ENCODE data around the gene KRT7. TPM values are rescaled to one million over a fixed set of nuclear protein-coding genes. Genes with fewer than 3 reads are reported as not detected.

KRT7 gene
- total RNA-seq, 2 experiments from 2014 or later, result not detected

DNA sequence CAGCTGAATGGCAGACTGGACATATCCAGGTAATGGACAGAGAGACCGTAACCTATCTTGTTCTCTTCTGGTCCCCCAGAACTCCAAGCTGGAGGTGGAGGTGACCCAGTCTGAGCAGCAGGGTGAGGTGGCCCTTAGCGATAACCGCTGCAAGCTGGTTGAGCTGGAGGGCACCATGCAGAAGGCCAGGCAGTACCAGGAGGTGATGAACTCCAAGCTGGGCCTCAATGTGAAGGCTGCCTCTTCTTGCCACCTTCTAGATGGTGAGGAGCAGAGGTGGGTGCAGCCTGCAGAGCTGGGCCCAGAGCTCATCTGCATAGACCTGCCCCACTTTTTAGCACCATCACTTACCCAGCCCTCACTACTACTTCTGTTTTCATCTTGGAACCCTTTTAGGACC is 34.2 kb downstream of the KRT7 start:
- BruUV-seq (replicated peaks), result no TSS peak
- TF ChIP-seq, protein P1, sequence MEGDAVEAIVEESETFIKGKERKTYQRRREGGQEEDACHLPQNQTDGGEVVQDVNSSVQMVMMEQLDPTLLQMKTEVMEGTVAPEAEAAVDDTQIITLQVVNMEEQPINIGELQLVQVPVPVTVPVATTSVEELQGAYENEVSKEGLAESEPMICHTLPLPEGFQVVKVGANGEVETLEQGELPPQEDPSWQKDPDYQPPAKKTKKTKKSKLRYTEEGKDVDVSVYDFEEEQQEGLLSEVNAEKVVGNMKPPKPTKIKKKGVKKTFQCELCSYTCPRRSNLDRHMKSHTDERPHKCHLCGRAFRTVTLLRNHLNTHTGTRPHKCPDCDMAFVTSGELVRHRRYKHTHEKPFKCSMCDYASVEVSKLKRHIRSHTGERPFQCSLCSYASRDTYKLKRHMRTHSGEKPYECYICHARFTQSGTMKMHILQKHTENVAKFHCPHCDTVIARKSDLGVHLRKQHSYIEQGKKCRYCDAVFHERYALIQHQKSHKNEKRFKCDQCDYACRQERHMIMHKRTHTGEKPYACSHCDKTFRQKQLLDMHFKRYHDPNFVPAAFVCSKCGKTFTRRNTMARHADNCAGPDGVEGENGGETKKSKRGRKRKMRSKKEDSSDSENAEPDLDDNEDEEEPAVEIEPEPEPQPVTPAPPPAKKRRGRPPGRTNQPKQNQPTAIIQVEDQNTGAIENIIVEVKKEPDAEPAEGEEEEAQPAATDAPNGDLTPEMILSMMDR (conservative IDR thresholded peaks at IDR 0.05; ENCODE audit: low read length), result no peak
- no peak for TF ChIP-seq EZH2phosphoT487 (IDR thresholded peaks at IDR 0.05; ENCODE audit: borderline replicate concordance, low read depth, low read length)
- no peak for DNase-seq (ENCODE audit: low spot score)
- Histone ChIP-seq H3K4me1 (ENCODE audit: insufficient read depth, low read length, poor library complexity, severe bottlenecking) (no peaks in the 10 kb centered on the region), H3K79me2 (ENCODE audit: insufficient read depth, low read depth, low read length) (no peaks in the 10 kb centered on the region), H3K9me3 (ENCODE audit: low read length) (no peaks in the 10 kb centered on the region), H3K4me3 (ENCODE audit: low read depth, low read length, poor library complexity, severe bottlenecking) (no peak overlapping the region), H4K20me1 (ENCODE audit: insufficient read depth, low read length) (no peaks in the 10 kb centered on the region), H2AFZ (ENCODE audit: low read length) (no peak overlapping the region), H3K36me3 (ENCODE audit: insufficient read depth, low read length) (no peaks in the 10 kb centered on the region), H3K27ac (ENCODE audit: low read depth, low read length, poor library complexity, severe bottlenecking) (no peak overlapping the region), H3K9me2 (ENCODE audit: insufficient read depth, low read length) (no peaks in the 10 kb centered on the region), H3K4me2 (ENCODE audit: low read length) (no peak overlapping the region)
- intact Hi-C loops (cut with micrococcal nuclease; ENCODE audit: unreplicated experiment), result no loop called here
- ChIA-PET CTCF (ENCODE audit: unreplicated experiment) (no interaction called here), POLR2A (no interaction called here)

DNA sequence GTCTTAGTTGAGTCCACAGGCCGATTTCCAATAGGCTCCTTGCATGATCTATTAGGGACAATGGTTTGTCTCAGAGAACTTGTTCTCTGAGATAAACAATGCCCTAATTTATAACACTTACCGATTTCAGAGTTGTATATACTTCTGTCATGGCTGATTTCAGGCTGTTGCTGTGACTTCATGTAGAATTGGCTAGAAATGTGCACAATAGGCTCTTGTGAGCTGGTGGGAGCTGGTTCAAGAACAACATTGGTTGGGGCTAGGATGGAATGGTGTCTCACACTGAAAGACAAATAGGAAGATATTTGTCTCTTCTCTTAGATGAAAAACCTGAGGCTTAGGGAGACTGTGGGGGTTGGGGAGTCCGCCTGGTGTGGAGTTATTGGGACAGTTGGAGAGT is 34.7 kb downstream of the KRT7 start:
- Histone ChIP-seq H3K9me2 (ENCODE audit: insufficient read depth, low read length) (no peaks in the 10 kb centered on the region), H4K20me1 (ENCODE audit: insufficient read depth, low read length) (no peaks in the 10 kb centered on the region), H3K4me1 (ENCODE audit: insufficient read depth, low read length, poor library complexity, severe bottlenecking) (no peaks in the 10 kb centered on the region), H3K9me3 (ENCODE audit: low read length) (no peaks in the 10 kb centered on the region), H2AFZ (ENCODE audit: low read length) (no peak overlapping the region), H3K27ac (ENCODE audit: low read depth, low read length, poor library complexity, severe bottlenecking) (no peak overlapping the region), H3K36me3 (ENCODE audit: insufficient read depth, low read length) (no peaks in the 10 kb centered on the region), H3K4me2 (ENCODE audit: low read length) (no peak overlapping the region), H3K4me3 (ENCODE audit: low read depth, low read length, poor library complexity, severe bottlenecking) (no peak overlapping the region), H3K79me2 (ENCODE audit: insufficient read depth, low read depth, low read length) (no peaks in the 10 kb centered on the region)
- no TSS peak for BruUV-seq (replicated peaks)
- CTCF ChIA-PET (ENCODE audit: unreplicated experiment), result no interaction called here
- no peak for DNase-seq (ENCODE audit: low spot score)
- TF ChIP-seq EZH2phosphoT487 (IDR thresholded peaks at IDR 0.05; ENCODE audit: borderline replicate concordance, low read depth, low read length), result no peak
- TF ChIP-seq, protein P1 (conservative IDR thresholded peaks at IDR 0.05; ENCODE audit: low read length), result no peak
- intact Hi-C loops (cut with micrococcal nuclease; ENCODE audit: unreplicated experiment), result no loop called here
- POLR2A ChIA-PET, result no interaction called here

DNA sequence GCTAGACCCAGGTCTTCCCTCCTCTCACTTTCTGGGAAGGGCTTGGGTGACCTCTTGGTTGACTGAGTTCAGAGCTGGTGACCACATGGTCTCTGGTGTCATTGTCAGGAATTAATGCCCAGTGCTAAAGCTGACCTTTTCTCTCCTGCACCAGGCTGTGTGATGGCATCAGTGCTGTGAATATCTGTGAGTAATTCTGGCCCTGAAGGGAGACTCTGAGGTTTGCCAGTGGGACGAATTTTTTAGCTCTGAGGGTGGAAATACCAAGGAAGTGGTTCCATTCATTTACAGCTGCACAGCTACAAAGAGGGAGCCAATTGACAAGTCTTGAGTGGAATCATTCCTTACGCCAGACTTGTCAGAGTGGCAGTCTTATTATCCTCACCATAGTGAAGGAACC is 35.2 kb downstream of the KRT7 start:
- Histone ChIP-seq H3K9me3 (ENCODE audit: low read length) (no peaks in the 10 kb centered on the region), H3K9me2 (ENCODE audit: insufficient read depth, low read length) (no peaks in the 10 kb centered on the region), H3K4me3 (ENCODE audit: low read depth, low read length, poor library complexity, severe bottlenecking) (no peak overlapping the region), H3K4me2 (ENCODE audit: low read length) (no peak overlapping the region), H4K20me1 (ENCODE audit: insufficient read depth, low read length) (no peaks in the 10 kb centered on the region), H3K27ac (ENCODE audit: low read depth, low read length, poor library complexity, severe bottlenecking) (no peak overlapping the region), H2AFZ (ENCODE audit: low read length) (no peak overlapping the region), H3K4me1 (ENCODE audit: insufficient read depth, low read length, poor library complexity, severe bottlenecking) (no peaks in the 10 kb centered on the region), H3K79me2 (ENCODE audit: insufficient read depth, low read depth, low read length) (no peaks in the 10 kb centered on the region), H3K36me3 (ENCODE audit: insufficient read depth, low read length) (no peaks in the 10 kb centered on the region)
- no TSS peak for BruUV-seq (replicated peaks)
- DNase-seq (ENCODE audit: low spot score), result no peak
- TF ChIP-seq, protein P1 (conservative IDR thresholded peaks at IDR 0.05; ENCODE audit: low read length), result no peak
- no peak for TF ChIP-seq EZH2phosphoT487 (IDR thresholded peaks at IDR 0.05; ENCODE audit: borderline replicate concordance, low read depth, low read length)
- ChIA-PET CTCF (ENCODE audit: unreplicated experiment) (no interaction called here), POLR2A (no interaction called here)
- intact Hi-C loops (cut with micrococcal nuclease; ENCODE audit: unreplicated experiment), result no loop called here
